Muscle layer of duodenum (tissue), 2 donors: Measurements from ENCODE around the gene STK24.
"Not testable (repeated sequence)": the region's sequence is repeated elsewhere in the genome, so short reads cannot be mapped to it uniquely, and the experiment has no call there.

ENCODE experiments used
- H3K27ac ChIP-seq: one replicate; pipeline ENCODE4 v1.7.0; 2013; ENCODE audit warnings: mild to moderate bottlenecking, low read length
- H3K27me3 ChIP-seq: one replicate; pipeline ENCODE4 v1.7.0; 2013; ENCODE audit warnings: low read depth, mild to moderate bottlenecking, control low read depth, low read length
- H3K36me3 ChIP-seq, 2 donors: one replicate each; pipeline ENCODE4 v1.7.0; 2013; ENCODE audit warnings: low read length in 2 of 2, control low read depth in 1 of 2, mild to moderate bottlenecking in 1 of 2; ENCODE audit not compliant: insufficient read depth in 2 of 2, control insufficient read depth in 1 of 2
- H3K4me1 ChIP-seq, 2 donors: one replicate each; pipeline ENCODE4 v1.7.0; 2013; ENCODE audit warnings: low read length in 2 of 2, mild to moderate bottlenecking in 2 of 2, control low read depth in 1 of 2, moderate library complexity in 1 of 2; ENCODE audit not compliant: insufficient read depth in 2 of 2, control insufficient read depth in 1 of 2
- H3K4me3 ChIP-seq, 2 donors: one replicate each; pipeline ENCODE4 v1.7.0; 2013; ENCODE audit warnings: low read length in 2 of 2, low read depth in 1 of 2, mild to moderate bottlenecking in 1 of 2
- H3K9me3 ChIP-seq, 2 donors: one replicate each; pipeline ENCODE4 v1.7.0; 2013; ENCODE audit warnings: low read length in 2 of 2, control low read depth in 1 of 2, mild to moderate bottlenecking in 1 of 2; ENCODE audit not compliant: control insufficient read depth in 1 of 2
- donor health status: healthy.

The STK24 gene

DNA sequence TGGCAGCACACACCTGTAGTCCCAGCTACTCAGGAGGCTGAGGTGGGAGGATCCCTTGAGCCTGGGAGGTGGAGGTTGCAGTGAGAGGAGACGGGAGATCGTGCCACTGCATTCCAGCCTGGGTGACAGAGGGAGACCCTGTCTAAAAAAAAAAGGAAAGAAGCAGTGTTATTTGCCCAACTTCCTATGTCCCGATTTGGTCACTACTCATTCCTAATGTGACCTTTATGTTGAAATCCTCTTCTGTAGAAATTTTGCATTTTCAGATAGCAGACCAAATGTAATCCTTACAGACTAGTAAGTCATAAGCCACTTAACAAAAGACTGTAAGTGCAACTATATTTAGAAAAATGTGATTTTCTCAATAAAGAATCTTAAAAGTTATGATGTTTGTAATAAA is 18.2 kb upstream of the STK24 start:
- Histone ChIP-seq H3K27ac (no peak overlapping the region), H3K27me3 (no peaks in the 10 kb centered on the region), H3K36me3 (no peaks in the 10 kb centered on the region), H3K4me1 (no peaks in the 10 kb centered on the region), H3K9me3 (no peaks in the 10 kb centered on the region), H3K4me3 (no peak overlapping the region)

DNA sequence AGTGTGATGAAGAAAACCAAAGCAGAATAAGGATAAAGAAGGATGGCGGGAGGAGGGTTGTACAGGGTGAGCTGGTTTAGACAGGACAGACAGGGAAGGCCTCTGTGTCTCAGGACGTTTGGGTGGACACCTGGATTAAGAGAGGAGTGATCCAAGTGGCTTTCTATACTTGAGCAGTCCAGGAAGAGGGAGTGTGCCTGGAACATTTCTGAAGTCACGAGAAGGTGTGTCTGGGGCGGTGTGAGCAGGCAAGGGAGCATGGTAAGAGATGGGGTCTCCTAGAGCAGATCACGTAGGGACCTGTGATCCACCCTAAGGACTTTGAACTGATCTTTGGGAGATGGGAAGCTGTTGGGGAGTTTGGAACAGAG is 15.4 kb upstream of the STK24 start:
- Histone ChIP-seq H3K4me3 (no peak overlapping the region), H3K4me1 (no peaks in the 10 kb centered on the region), H3K27me3 (no peaks in the 10 kb centered on the region), H3K36me3 (no peaks in the 10 kb centered on the region), H3K27ac (no peak overlapping the region), H3K9me3 (no peaks in the 10 kb centered on the region)

GRCh38 chr13:98591721-98592361 is 14.9 kb upstream of the STK24 start:
- H3K27ac ChIP-seq: no peak overlapping the region
- no peaks in the 10 kb centered on the region for H3K36me3 ChIP-seq

GRCh38 chr13:98590471-98590870 is 13.6 kb upstream of the STK24 start:
- H3K27ac ChIP-seq, H3K27me3 ChIP-seq, H3K4me3 ChIP-seq, H3K9me3 ChIP-seq, H3K4me1 ChIP-seq, H3K36me3 ChIP-seq: not testable (repeated sequence)

More at GRCh38 chr13:98591721-98592361, 14.9 kb upstream of the STK24 start:
- no peaks in the 10 kb centered on the region for H3K27me3 ChIP-seq
- no peaks in the 10 kb centered on the region for H3K9me3 ChIP-seq
- H3K4me3 ChIP-seq: no peak overlapping the region
- no peaks in the 10 kb centered on the region for H3K4me1 ChIP-seq

- H3K9me3 ChIP-seq, H3K27ac ChIP-seq, H3K4me3 ChIP-seq, H3K36me3 ChIP-seq, H3K4me1 ChIP-seq, H3K27me3 ChIP-seq: not testable (repeated sequence)
Observed at GRCh38 chr13:98589516-98589915, 12.6 kb upstream of the STK24 start.

DNA sequence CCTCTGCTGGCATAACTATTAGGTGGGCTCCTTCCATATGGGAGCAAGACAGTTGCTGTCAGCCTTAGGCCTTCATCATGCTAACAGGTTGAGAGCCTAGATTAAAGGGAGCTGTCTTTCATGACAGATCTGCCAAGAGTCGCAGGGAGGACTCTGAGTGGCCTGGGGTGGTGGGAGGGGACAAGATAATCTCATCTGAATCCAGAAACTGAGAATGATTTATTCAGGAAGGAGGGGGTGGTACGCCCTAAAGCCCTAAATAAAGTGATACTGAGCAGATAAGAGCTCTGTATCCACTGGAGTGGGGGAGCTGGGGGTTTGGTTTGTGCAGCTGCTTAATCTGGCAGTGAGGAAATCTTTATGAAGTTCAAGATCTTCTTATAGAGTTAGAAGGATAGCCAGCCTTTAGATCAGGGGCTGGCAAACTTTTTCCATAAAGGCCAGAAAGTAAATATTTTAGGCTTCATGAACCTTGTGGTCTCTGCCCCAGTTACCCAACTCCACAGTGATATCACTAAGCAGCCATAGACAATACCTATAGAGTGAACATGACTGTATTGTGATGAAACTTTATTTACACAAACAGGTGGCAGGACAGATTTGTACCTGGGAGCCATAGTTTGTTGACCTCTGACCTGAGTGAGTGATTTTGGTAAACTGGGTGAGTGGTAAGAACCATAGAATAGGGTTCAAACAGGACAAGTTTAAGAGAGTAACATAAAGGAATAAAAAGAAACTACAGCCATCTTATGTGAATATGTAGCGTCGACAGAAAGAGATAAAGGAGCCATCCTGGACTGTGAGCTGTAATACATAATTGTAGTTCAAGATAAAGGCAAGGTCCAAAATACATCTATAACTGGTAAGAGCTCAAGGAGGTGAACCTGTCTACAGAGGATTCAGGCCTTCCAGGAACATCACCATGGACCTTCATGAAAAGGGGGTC is 9.8 kb upstream of the STK24 start:
- peaks cover 5 to 17% of the 10 kb centered on the region in 2 donors for H3K4me1 ChIP-seq
- H3K9me3 ChIP-seq: no peaks in the 10 kb centered on the region
- no peaks in the 10 kb centered on the region for H3K27me3 ChIP-seq
- no peaks in the 10 kb centered on the region for H3K36me3 ChIP-seq
- H3K27ac ChIP-seq: no peak overlapping the region
- H3K4me3 ChIP-seq: no peak overlapping the region

- no peak overlapping the region for H3K4me3 ChIP-seq
- no peak overlapping the region for H3K27ac ChIP-seq
- H3K36me3 ChIP-seq: no peaks in the 10 kb centered on the region
- H3K27me3 ChIP-seq: no peaks in the 10 kb centered on the region
- H3K9me3 ChIP-seq: no peaks in the 10 kb centered on the region
- H3K4me1 ChIP-seq: peaks cover 5 to 22% of the 10 kb centered on the region in 2 donors
Observed at GRCh38 chr13:98585946-98586345, 9.0 kb upstream of the STK24 start.

GRCh38 chr13:98585398-98585754 is 8.5 kb upstream of the STK24 start:
- H3K4me3 ChIP-seq: no peak overlapping the region
- H3K9me3 ChIP-seq: no peaks in the 10 kb centered on the region
- no peak overlapping the region for H3K27ac ChIP-seq
- no peaks in the 10 kb centered on the region for H3K36me3 ChIP-seq
- peaks cover 5 to 22% of the 10 kb centered on the region in 2 donors for H3K4me1 ChIP-seq
- H3K27me3 ChIP-seq: no peaks in the 10 kb centered on the region

DNA sequence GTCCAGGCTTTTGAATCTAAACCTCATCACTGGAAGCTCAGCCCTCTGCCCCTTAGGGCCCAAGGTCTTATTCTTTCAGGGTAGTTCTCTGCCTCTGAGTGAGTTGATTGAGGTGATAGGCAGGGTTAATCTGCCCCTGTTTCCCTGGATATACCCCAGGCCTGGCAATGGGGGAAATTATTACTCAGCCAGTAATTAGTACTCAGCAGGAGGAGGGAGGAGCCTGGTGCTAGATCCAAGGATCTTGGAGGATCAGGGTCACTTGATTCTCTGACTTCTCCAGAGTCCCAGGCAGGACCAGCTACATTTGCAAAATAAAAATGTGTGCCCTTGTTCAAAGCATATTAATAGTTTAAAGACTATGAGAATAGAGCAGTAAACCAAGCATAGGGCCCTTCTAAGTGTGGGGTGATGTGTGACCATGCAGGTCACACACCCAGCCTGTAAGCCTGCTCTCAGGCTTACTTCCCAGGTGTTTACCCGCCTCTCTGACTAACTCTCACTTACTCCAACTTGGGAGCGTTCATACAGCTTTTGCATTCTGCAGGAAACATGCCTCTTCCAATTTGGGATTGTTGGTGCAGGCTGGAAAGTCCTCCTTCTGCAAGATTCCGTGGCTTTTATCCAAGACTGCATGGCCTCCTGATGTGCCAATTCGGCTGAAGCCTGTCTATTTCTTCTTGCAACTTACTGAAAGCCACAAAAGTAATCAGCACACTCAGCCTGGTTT is 7.9 kb upstream of the STK24 start:
- H3K4me3 ChIP-seq: no peak overlapping the region

DNA sequence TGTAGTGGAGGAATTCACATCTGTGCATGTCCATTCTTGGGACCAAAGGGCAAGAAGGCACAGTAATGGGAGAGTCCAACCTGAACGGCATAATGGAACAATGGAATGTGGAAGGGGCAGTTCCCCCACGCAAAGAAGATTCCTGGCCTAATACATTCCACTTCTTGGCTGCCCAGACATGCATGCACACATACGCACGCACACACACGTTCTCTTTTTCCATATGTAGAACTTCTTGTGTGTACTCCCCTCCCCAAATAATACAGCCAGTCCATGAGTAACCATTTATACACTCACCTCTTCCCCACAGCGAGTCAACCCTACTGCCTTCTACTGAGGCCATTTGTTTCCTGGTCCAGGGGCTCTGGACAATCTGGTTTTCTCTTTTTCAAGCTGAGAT is 6.0 kb upstream of the STK24 start:
- Histone ChIP-seq H3K9me3 (no peaks in the 10 kb centered on the region), H3K27me3 (no peaks in the 10 kb centered on the region), H3K27ac (no peak overlapping the region), H3K36me3 (no peaks in the 10 kb centered on the region), H3K4me3 (no peak overlapping the region), H3K4me1 (peaks cover 8 to 22% of the 10 kb centered on the region in 2 donors)

More for the DNA sequence above, 7.9 kb upstream of the STK24 start:
- no peaks in the 10 kb centered on the region for H3K27me3 ChIP-seq
- peaks cover 5 to 22% of the 10 kb centered on the region in 2 donors for H3K4me1 ChIP-seq
- no peaks in the 10 kb centered on the region for H3K9me3 ChIP-seq
- no peak overlapping the region for H3K27ac ChIP-seq
- H3K36me3 ChIP-seq: no peaks in the 10 kb centered on the region

GRCh38 chr13:98581971-98582702 is 5.2 kb upstream of the STK24 start:
- Histone ChIP-seq H3K36me3 (no peaks in the 10 kb centered on the region), H3K4me3 (no peak overlapping the region), H3K9me3 (no peaks in the 10 kb centered on the region), H3K27ac (no peak overlapping the region), H3K27me3 (no peaks in the 10 kb centered on the region), H3K4me1 (peaks cover 10 to 22% of the 10 kb centered on the region in 2 donors)
